Tibial nerve (tissue), 4 donors: ENCODE measurements around the gene MEPCE. TPM values are rescaled to one million over a fixed set of nuclear protein-coding genes. Genes with fewer than 3 reads are reported as not detected.
"Not testable (repeated sequence)": the region's sequence is repeated elsewhere in the genome, so short reads cannot be mapped to it uniquely, and the experiment has no call there.

Experiments
- DNase-seq, 2 donors: peaks; one replicate each; pipeline ENCODE4 v3.0.0-alpha.2; 2019; ENCODE audit warnings: low spot score in 2 of 2
- H3K27ac ChIP-seq, 4 donors: fragments of 200-600 bp; sonication (generic) in 3 of 4; one replicate each; pipeline ENCODE4 v1.5.1; 2017 to 2019; ENCODE audit warnings: mild to moderate bottlenecking in 1 of 4
- H3K27me3 ChIP-seq, 2 donors: fragments of 200-600 bp; sonication (generic) in 1 of 2; one replicate each; pipeline versions ENCODE4 v1.5.1 to v1.6.0; 2017 to 2019
- H3K36me3 ChIP-seq, 3 donors: fragments of 200-600 bp; sonication (generic); one replicate each; pipeline ENCODE4 v1.5.1; 2018 to 2019
- H3K4me1 ChIP-seq, 4 donors: fragments of 200-600 bp; sonication (generic) in 3 of 4; one replicate each; pipeline ENCODE4 v1.5.1; 2017 to 2019
- H3K4me3 ChIP-seq, 4 donors: fragments of 200-600 bp; sonication (generic) in 3 of 4; one replicate each; pipeline ENCODE4 v1.5.1; 2017 to 2019; ENCODE audit warnings: mild to moderate bottlenecking in 1 of 4, moderate library complexity in 1 of 4
- H3K9me3 ChIP-seq, 4 donors: fragments of 200-600 bp; sonication (generic) in 3 of 4; one replicate each; pipeline ENCODE4 v1.5.1; 2017 to 2019
- EP300 ChIP-seq, 2 donors: sonication (generic); formaldehyde crosslinking; IDR thresholded peaks; one replicate each; pipeline ENCODE4 v1.6.1; 2017; ENCODE audit warnings: antibody characterized with exemption in 2 of 2, mild to moderate bottlenecking in 1 of 2
- POLR2A ChIP-seq, 2 donors: fragments of 450-650 bp; IDR thresholded peaks; one replicate each; pipeline ENCODE4 v1.6.1; 2017; ENCODE audit warnings: antibody characterized with exemption in 2 of 2, mild to moderate bottlenecking in 2 of 2, moderate library complexity in 2 of 2
- WGBS, 2 donors: methylation state at CpG; one replicate each; pipeline ENCODE4 v1.1.5; 2018; 5-methylcytosine and 5-hydroxymethylcytosine counted together
- total RNA-seq, 4 donors: library from RNA; depleted of rRNA; stranded (reverse); fragments of >200 nt; gene quantifications; one replicate each; pipeline ENCODE4 v1.1.0, GENCODE V29; 2016
- TF ChIP-seq, protein P1 (sequence below), 5 experiments: fragments of 200-600 bp in 3 of 5; fragments of 450-650 bp in 2 of 5; sonication (generic) in 3 of 5; IDR thresholded peaks; one replicate each; pipeline ENCODE4 v1.5.1; 2016 to 2019; ENCODE audit warnings: antibody characterized with exemption in 5 of 5, mild to moderate bottlenecking in 3 of 5, moderate library complexity in 2 of 5

MEPCE gene
- total RNA-seq, result 10 to 100 TPM; 39.5 to 50.2 (median 46.6) TPM

GRCh38 chr7:100429637-100430492 lies at the start of gene MEPCE:
Gene MEPCE (plus strand): TSS chr7:100429831. CDS start chr7:100430019, 188 bp downstream.
- 1% methylated on average over 50 of the region's 95 CpGs for WGBS, 2 donors
- peak within 1 kb of the TSS; percentile 74 to 97 (median 86) for H3K4me3 ChIP-seq
- no peaks in the 10 kb centered on the region for H3K9me3 ChIP-seq
- peak; percentile 95 to 98 for DNase-seq
- H3K27me3 ChIP-seq, result no peaks in the 10 kb centered on the region
- H3K36me3 ChIP-seq, result peaks cover 0 to 38% (median 7%) of the 10 kb centered on the region in 3 donors
- TF ChIP-seq, protein P1, sequence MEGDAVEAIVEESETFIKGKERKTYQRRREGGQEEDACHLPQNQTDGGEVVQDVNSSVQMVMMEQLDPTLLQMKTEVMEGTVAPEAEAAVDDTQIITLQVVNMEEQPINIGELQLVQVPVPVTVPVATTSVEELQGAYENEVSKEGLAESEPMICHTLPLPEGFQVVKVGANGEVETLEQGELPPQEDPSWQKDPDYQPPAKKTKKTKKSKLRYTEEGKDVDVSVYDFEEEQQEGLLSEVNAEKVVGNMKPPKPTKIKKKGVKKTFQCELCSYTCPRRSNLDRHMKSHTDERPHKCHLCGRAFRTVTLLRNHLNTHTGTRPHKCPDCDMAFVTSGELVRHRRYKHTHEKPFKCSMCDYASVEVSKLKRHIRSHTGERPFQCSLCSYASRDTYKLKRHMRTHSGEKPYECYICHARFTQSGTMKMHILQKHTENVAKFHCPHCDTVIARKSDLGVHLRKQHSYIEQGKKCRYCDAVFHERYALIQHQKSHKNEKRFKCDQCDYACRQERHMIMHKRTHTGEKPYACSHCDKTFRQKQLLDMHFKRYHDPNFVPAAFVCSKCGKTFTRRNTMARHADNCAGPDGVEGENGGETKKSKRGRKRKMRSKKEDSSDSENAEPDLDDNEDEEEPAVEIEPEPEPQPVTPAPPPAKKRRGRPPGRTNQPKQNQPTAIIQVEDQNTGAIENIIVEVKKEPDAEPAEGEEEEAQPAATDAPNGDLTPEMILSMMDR (IDR thresholded peaks at IDR 0.05), result no peak
- TF ChIP-seq POLR2A (IDR thresholded peaks at IDR 0.05), result peak; percentile 20 to 86
- TF ChIP-seq EP300 (IDR thresholded peaks at IDR 0.05), result peak in 1 of 2 donors; percentile 62
- peaks cover 0 to 53% (median 24%) of the 10 kb centered on the region in 4 donors for H3K4me1 ChIP-seq
- peak within 1 kb of the TSS; percentile 97 to 100 (median 100) for H3K27ac ChIP-seq

DNA sequence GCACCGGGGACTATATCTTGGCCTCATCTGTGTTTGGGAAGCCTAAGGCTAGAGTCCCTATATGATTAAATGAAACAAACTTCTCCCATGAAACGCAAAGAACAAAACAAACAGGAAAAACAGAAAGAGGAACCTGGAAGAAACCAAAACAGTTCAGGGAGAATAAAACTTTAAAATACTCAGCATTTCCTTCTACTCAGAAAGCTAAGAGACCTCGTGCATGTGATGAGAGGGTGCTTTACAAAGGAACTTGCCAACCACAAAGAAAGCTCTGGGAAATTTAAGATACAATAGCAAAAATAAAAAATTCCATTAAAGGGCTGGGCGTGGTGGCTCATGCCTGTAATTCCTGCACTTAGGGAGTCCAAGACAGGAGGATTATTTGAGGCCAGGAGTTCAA lies 49.4 kb upstream of the MEPCE start:
- Histone ChIP-seq H3K36me3 (no peaks in the 10 kb centered on the region), H3K27ac (peak overlapping the region in 3 of 4 donors; percentile 5 to 69 (median 55)), H3K9me3 (no peaks in the 10 kb centered on the region), H3K4me3 (no peak overlapping the region), H3K27me3 (no peaks in the 10 kb centered on the region), H3K4me1 (peaks cover 0 to 7% (median 0%) of the 10 kb centered on the region in 4 donors)
- WGBS, 2 donors, result 60 to 70% methylated on average over 4 of the region's 4 CpGs
- TF ChIP-seq POLR2A (IDR thresholded peaks at IDR 0.05) (no peak), EP300 (IDR thresholded peaks at IDR 0.05) (peak in 1 of 2 donors; percentile 47)
- TF ChIP-seq, protein P1 (IDR thresholded peaks at IDR 0.05), result no peak
- no peak for DNase-seq

DNA sequence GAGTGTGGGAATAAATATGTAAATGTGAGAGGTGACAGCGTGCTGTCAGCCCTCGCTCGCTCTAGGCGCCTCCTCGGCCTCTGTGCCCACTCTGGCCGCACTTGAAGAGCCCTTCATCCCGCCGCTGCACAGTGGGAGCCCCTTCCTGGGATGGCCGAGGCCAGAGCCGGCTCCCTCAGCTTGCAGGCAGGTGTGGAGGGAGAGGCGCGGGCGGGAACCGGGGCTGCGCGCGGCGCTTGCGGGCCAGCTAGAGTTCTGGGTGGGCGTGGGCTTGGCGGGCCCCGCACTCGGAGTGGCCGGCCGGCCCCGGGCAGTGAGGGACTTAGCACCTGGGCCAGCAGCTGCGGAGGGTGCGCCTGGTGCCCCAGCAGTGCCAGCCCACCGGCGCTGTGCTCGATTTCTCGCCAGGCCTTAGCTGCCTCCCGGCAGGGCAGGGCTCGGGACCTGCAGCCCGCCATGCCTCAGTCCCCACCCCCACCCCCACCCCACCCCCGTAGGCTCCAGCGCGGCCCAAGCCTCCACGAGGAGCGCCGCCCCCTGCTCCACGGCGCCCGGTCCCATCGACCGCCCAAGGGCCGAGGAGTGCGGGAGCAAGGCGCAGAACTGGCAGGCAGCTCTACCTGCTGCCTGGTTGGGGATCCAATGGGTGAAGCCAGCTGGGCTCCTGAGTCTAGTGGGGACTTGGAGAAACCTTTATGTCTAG lies 47.9 kb upstream of the MEPCE start:
- not testable (repeated sequence) for H3K4me3 ChIP-seq, DNase-seq, H3K4me1 ChIP-seq, H3K36me3 ChIP-seq, H3K27me3 ChIP-seq, H3K27ac ChIP-seq, H3K9me3 ChIP-seq
- 73 to 83% methylated on average over 22 to 31 of the region's 49 CpGs for WGBS, 2 donors

GRCh38 chr7:100382234-100382853 lies 47.3 kb upstream of the MEPCE start:
- not testable (repeated sequence) for H3K4me1 ChIP-seq, H3K36me3 ChIP-seq, H3K4me3 ChIP-seq, DNase-seq, H3K27me3 ChIP-seq, H3K9me3 ChIP-seq
- 82 to 90% methylated on average over 8 of the region's 8 CpGs for WGBS, 2 donors
- H3K27ac ChIP-seq, result peak overlapping the region in 2 of 4 donors; percentile 52 to 75
- TF ChIP-seq EP300 (IDR thresholded peaks at IDR 0.05), result peak in 1 of 2 donors; percentile 22

GRCh38 chr7:100384628-100385294 lies 44.9 kb upstream of the MEPCE start:
- Histone ChIP-seq H3K36me3 (peaks cover 0 to 3% (median 0%) of the 10 kb centered on the region in 3 donors), H3K27me3 (no peaks in the 10 kb centered on the region), H3K9me3 (no peaks in the 10 kb centered on the region), H3K27ac (no peak overlapping the region), H3K4me1 (no peaks in the 10 kb centered on the region), H3K4me3 (no peak overlapping the region)
- 58 to 66% methylated on average over 6 of the region's 6 CpGs for WGBS, 2 donors
- no peak for DNase-seq
- TF ChIP-seq, protein P1 (IDR thresholded peaks at IDR 0.05), result no peak
- TF ChIP-seq EP300 (IDR thresholded peaks at IDR 0.05), result peak in 1 of 2 donors; percentile 6
- no peak for TF ChIP-seq POLR2A (IDR thresholded peaks at IDR 0.05)
